ENCODE results near the gene FOXE1.

Gene FOXE1

GRCh38 chr9:97809666-97810344, 43.2 kb upstream of the FOXE1 start:
- H3K27me3 ChIP-seq (ENCODE audit: insufficient read depth, poor library complexity, severe bottlenecking): no peaks in the 10 kb centered on the region
- no peak for DNase-seq (ENCODE audit: low read depth in 1 of 2, low spot score in 1 of 2)
- TF ChIP-seq SPI1 (IDR thresholded peaks at IDR 0.05; ENCODE audit: borderline replicate concordance, low read depth) (no peak), POLR2AphosphoS5 (IDR thresholded peaks at IDR 0.05; ENCODE audit: low read depth) (no peak), REST (IDR thresholded peaks at IDR 0.05; ENCODE audit: insufficient replicate concordance, low read depth) (no peak)

GRCh38 chr9:97811533-97812246, 41.3 kb upstream of the FOXE1 start:
- DNase-seq (ENCODE audit: low read depth in 1 of 2, low spot score in 1 of 2): no peak
- TF ChIP-seq GABPA (IDR thresholded peaks at IDR 0.05; ENCODE audit: low read depth) (no peak), CTCF (IDR thresholded peaks at IDR 0.05; ENCODE audit: insufficient read depth, low read length) (no peak)
- H3K4me3 ChIP-seq (replicated peaks; ENCODE audit: insufficient read depth, low read length): no peak overlapping the region
- H3K27me3 ChIP-seq (ENCODE audit: insufficient read depth, poor library complexity, severe bottlenecking): no peaks in the 10 kb centered on the region
- no peak overlapping the region for H3K27ac ChIP-seq (replicated peaks)

More at GRCh38 chr9:97809666-97810344, 43.2 kb upstream of the FOXE1 start:
- no peak overlapping the region for H3K4me3 ChIP-seq (replicated peaks; ENCODE audit: insufficient read depth, low read length)
- H3K27ac ChIP-seq (replicated peaks): no peak overlapping the region

GRCh38 chr9:97812247-97812543, 40.8 kb upstream of the FOXE1 start:
- Histone ChIP-seq H3K27ac (replicated peaks) (no peak overlapping the region), H3K27me3 (ENCODE audit: insufficient read depth, poor library complexity, severe bottlenecking) (no peaks in the 10 kb centered on the region), H3K4me3 (replicated peaks; ENCODE audit: insufficient read depth, low read length) (no peak overlapping the region)
- TF ChIP-seq GABPA (IDR thresholded peaks at IDR 0.05; ENCODE audit: low read depth) (no peak), POLR2AphosphoS5 (IDR thresholded peaks at IDR 0.05; ENCODE audit: low read depth) (no peak), REST (IDR thresholded peaks at IDR 0.05; ENCODE audit: insufficient replicate concordance, low read depth) (no peak), CTCF (IDR thresholded peaks at IDR 0.05; ENCODE audit: insufficient read depth, low read length) (no peak), SPI1 (IDR thresholded peaks at IDR 0.05; ENCODE audit: borderline replicate concordance, low read depth) (no peak)
- DNase-seq (ENCODE audit: low read depth in 1 of 2, low spot score in 1 of 2): no peak

- TF ChIP-seq REST (IDR thresholded peaks at IDR 0.05; ENCODE audit: insufficient replicate concordance, low read depth): no peak
- TF ChIP-seq POLR2AphosphoS5 (IDR thresholded peaks at IDR 0.05; ENCODE audit: low read depth): no peak
- no peak for TF ChIP-seq CTCF (IDR thresholded peaks at IDR 0.05; ENCODE audit: insufficient read depth, low read length)
- no peak for TF ChIP-seq GABPA (IDR thresholded peaks at IDR 0.05; ENCODE audit: low read depth)
- no peak for TF ChIP-seq SPI1 (IDR thresholded peaks at IDR 0.05; ENCODE audit: borderline replicate concordance, low read depth)
- Histone ChIP-seq H3K4me3 (replicated peaks; ENCODE audit: insufficient read depth, low read length) (no peak overlapping the region), H3K27me3 (ENCODE audit: insufficient read depth, poor library complexity, severe bottlenecking) (no peaks in the 10 kb centered on the region), H3K27ac (replicated peaks) (no peak overlapping the region)
- no peak for DNase-seq (ENCODE audit: low read depth in 1 of 2, low spot score in 1 of 2)
These were observed 40.0 kb upstream of the FOXE1 start for GRCh38 chr9:97813072-97813471.
